ENCODE measurements around the gene GPR25.
A peak's percentile ranks its signal among the peaks of the same experiment; 100 is the strongest.

The GPR25 gene

GRCh38 chr1:200888349-200888838 lies 15.6 kb downstream of the GPR25 start:
- Histone ChIP-seq H3K27me3 (ENCODE audit: control insufficient read depth, low read length) (peaks cover 62% of the 10 kb centered on the region), H4K20me1 (ENCODE audit: control insufficient read depth, insufficient read depth, low read depth, low read length) (no peaks in the 10 kb centered on the region), H3K4me1 (ENCODE audit: control insufficient read depth, low read length) (peaks cover 16% of the 10 kb centered on the region), H3K27ac (ENCODE audit: low read depth, low read length) (no peak overlapping the region), H3K9me2 (replicated peaks; ENCODE audit: control insufficient read depth, low read length) (no peaks in the 10 kb centered on the region), H3K4me3 (ENCODE audit: low read length) (no peak overlapping the region), H3K4me2 (ENCODE audit: low read length) (peak overlapping the region; percentile 45), H3K36me3 (ENCODE audit: control insufficient read depth, low read length) (no peaks in the 10 kb centered on the region), H3K79me2 (ENCODE audit: control insufficient read depth, low read length) (no peaks in the 10 kb centered on the region), H3K9me3 (ENCODE audit: control insufficient read depth, insufficient read depth, low read length) (no peaks in the 10 kb centered on the region), H3F3A (ENCODE audit: control insufficient read depth, insufficient read depth) (no peaks in the 10 kb centered on the region)
- no peak for TF ChIP-seq CTCF (IDR thresholded peaks at IDR 0.05; ENCODE audit: low read depth, low read length, poor library complexity, severe bottlenecking)

- H3K9me2 ChIP-seq (replicated peaks; ENCODE audit: control insufficient read depth, low read length), result no peaks in the 10 kb centered on the region
- no peaks in the 10 kb centered on the region for H4K20me1 ChIP-seq (ENCODE audit: control insufficient read depth, insufficient read depth, low read depth, low read length)
- no peak for TF ChIP-seq EZH2phosphoT487 (IDR thresholded peaks at IDR 0.05; ENCODE audit: borderline replicate concordance, low read length)
- TF ChIP-seq CTCF (IDR thresholded peaks at IDR 0.05; ENCODE audit: low read depth, low read length, poor library complexity, severe bottlenecking), result no peak
- H3F3A ChIP-seq (ENCODE audit: control insufficient read depth, insufficient read depth), result no peaks in the 10 kb centered on the region
- H3K36me3 ChIP-seq (ENCODE audit: control insufficient read depth, low read length), result no peaks in the 10 kb centered on the region
- H3K27ac ChIP-seq (ENCODE audit: low read depth, low read length), result no peak overlapping the region
- no peaks in the 10 kb centered on the region for H3K9me3 ChIP-seq (ENCODE audit: control insufficient read depth, insufficient read depth, low read length)
- no peaks in the 10 kb centered on the region for H3K79me2 ChIP-seq (ENCODE audit: control insufficient read depth, low read length)
- H3K4me2 ChIP-seq (ENCODE audit: low read length), result no peak overlapping the region
- H3K4me1 ChIP-seq (ENCODE audit: control insufficient read depth, low read length), result peaks cover 16% of the 10 kb centered on the region
- H3K4me3 ChIP-seq (ENCODE audit: low read length), result no peak overlapping the region
- H3K27me3 ChIP-seq (ENCODE audit: control insufficient read depth, low read length), result peaks cover 70% of the 10 kb centered on the region
Measured at GRCh38 chr1:200889571-200889970, 16.8 kb downstream of the GPR25 start.

- H3K4me3 ChIP-seq (ENCODE audit: low read length), result no peak overlapping the region
- TF ChIP-seq CTCF (IDR thresholded peaks at IDR 0.05; ENCODE audit: low read depth, low read length, poor library complexity, severe bottlenecking), result no peak
- TF ChIP-seq EZH2phosphoT487 (IDR thresholded peaks at IDR 0.05; ENCODE audit: borderline replicate concordance, low read length), result no peak
- no peaks in the 10 kb centered on the region for H3F3A ChIP-seq (ENCODE audit: control insufficient read depth, insufficient read depth)
- no peaks in the 10 kb centered on the region for H3K9me3 ChIP-seq (ENCODE audit: control insufficient read depth, insufficient read depth, low read length)
- peaks cover 16% of the 10 kb centered on the region for H3K4me1 ChIP-seq (ENCODE audit: control insufficient read depth, low read length)
- H3K79me2 ChIP-seq (ENCODE audit: control insufficient read depth, low read length), result no peaks in the 10 kb centered on the region
- H3K4me2 ChIP-seq (ENCODE audit: low read length), result no peak overlapping the region
- H3K27ac ChIP-seq (ENCODE audit: low read depth, low read length), result no peak overlapping the region
- H4K20me1 ChIP-seq (ENCODE audit: control insufficient read depth, insufficient read depth, low read depth, low read length), result no peaks in the 10 kb centered on the region
- H3K9me2 ChIP-seq (replicated peaks; ENCODE audit: control insufficient read depth, low read length), result no peaks in the 10 kb centered on the region
- H3K36me3 ChIP-seq (ENCODE audit: control insufficient read depth, low read length), result no peaks in the 10 kb centered on the region
- H3K27me3 ChIP-seq (ENCODE audit: control insufficient read depth, low read length), result peaks cover 73% of the 10 kb centered on the region
Measured at GRCh38 chr1:200890027-200890426, 17.2 kb downstream of the GPR25 start.

Data from DOHH2 (cell line).